Ishikawa (cell line): ENCODE measurements around the gene SMCO4.

ENCODE experiments used
- CEBPB ChIP-seq: IDR thresholded peaks from 2 replicates; pipeline ENCODE4 v1.6.1; 2012
- CREB1 ChIP-seq: IDR thresholded peaks from 2 replicates; pipeline ENCODE4 v1.6.1; 2012; ENCODE audit warnings: low read depth
- EGR1 ChIP-seq: IDR thresholded peaks from 2 replicates; pipeline ENCODE4 v1.6.1; 2012
- EP300 ChIP-seq: IDR thresholded peaks from 2 replicates; pipeline ENCODE4 v1.6.1; 2012; ENCODE audit warnings: borderline replicate concordance
- NFIC ChIP-seq: IDR thresholded peaks from 2 replicates; pipeline ENCODE4 v1.6.1; 2012
- RAD21 ChIP-seq: IDR thresholded peaks from 2 replicates; pipeline ENCODE4 v1.6.1; 2012; ENCODE audit warnings: low read depth
- TAF1 ChIP-seq: IDR thresholded peaks from 2 replicates; pipeline ENCODE4 v1.6.1; 2012; ENCODE audit warnings: low read depth, mild to moderate bottlenecking
- TEAD4 ChIP-seq: IDR thresholded peaks from 2 replicates; pipeline ENCODE4 v1.6.1; 2012
- YY1 ChIP-seq: IDR thresholded peaks from 2 replicates; pipeline ENCODE4 v1.6.1; 2012; ENCODE audit warnings: low read depth
- TF ChIP-seq, protein P1 (sequence below): IDR thresholded peaks from 2 replicates; pipeline ENCODE4 v1.6.1; 2012; ENCODE audit warnings: low read depth, mild to moderate bottlenecking
- TF ChIP-seq, protein P2 (sequence below): IDR thresholded peaks from 2 replicates; pipeline ENCODE4 v1.6.1; 2012

DNA sequence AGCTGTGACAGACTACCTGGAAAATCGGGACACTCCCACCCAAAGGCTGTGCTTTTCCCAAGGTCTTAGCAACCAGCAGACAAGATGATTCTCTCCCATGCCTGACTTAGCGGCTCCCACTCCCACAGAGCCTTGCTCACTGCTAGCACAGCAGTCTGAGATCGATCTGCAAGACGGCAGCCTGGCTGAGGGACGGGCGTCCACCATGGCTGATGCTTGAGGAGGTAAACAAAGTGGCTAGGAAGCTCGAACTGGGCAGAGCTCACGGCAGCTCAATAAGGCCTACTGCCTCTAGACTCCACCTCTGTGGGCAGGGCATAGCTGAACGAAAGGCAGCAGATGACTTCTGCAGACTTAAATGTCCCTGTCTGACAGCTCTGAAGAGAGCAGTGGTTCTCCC, 84.9 kb downstream of the SMCO4 start:
- TF ChIP-seq CREB1 (no peak), TAF1 (no peak), CEBPB (no peak), EP300 (no peak), TEAD4 (no peak), RAD21 (no peak), YY1 (no peak), NFIC (no peak), EGR1 (no peak)
- TF ChIP-seq, protein P1, sequence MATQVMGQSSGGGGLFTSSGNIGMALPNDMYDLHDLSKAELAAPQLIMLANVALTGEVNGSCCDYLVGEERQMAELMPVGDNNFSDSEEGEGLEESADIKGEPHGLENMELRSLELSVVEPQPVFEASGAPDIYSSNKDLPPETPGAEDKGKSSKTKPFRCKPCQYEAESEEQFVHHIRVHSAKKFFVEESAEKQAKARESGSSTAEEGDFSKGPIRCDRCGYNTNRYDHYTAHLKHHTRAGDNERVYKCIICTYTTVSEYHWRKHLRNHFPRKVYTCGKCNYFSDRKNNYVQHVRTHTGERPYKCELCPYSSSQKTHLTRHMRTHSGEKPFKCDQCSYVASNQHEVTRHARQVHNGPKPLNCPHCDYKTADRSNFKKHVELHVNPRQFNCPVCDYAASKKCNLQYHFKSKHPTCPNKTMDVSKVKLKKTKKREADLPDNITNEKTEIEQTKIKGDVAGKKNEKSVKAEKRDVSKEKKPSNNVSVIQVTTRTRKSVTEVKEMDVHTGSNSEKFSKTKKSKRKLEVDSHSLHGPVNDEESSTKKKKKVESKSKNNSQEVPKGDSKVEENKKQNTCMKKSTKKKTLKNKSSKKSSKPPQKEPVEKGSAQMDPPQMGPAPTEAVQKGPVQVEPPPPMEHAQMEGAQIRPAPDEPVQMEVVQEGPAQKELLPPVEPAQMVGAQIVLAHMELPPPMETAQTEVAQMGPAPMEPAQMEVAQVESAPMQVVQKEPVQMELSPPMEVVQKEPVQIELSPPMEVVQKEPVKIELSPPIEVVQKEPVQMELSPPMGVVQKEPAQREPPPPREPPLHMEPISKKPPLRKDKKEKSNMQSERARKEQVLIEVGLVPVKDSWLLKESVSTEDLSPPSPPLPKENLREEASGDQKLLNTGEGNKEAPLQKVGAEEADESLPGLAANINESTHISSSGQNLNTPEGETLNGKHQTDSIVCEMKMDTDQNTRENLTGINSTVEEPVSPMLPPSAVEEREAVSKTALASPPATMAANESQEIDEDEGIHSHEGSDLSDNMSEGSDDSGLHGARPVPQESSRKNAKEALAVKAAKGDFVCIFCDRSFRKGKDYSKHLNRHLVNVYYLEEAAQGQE = no peak
- TF ChIP-seq, protein P2, sequence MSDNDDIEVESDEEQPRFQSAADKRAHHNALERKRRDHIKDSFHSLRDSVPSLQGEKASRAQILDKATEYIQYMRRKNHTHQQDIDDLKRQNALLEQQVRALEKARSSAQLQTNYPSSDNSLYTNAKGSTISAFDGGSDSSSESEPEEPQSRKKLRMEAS = no peak
